IMR-90 (cell line): ENCODE results near the gene PHAX. TPM values are rescaled to one million over a fixed set of nuclear protein-coding genes. Genes with fewer than 3 reads are reported as not detected.
"Not testable (repeated sequence)": the region's sequence is repeated elsewhere in the genome, so short reads cannot be mapped to it uniquely, and the experiment has no call there.

ENCODE experiments used
- ATAC-seq: fragments of 200-7000 bp; cut with Tn5 transposase; 2 replicates; pipeline ENCODE4 v1.9.1; 2020; ENCODE audit warnings: low read depth, mild to moderate bottlenecking, moderate library complexity
- BruUV-seq: library from RNA; stranded (reverse); fragments of 400-500 nt; replicated peaks from 2 replicates; lab custom pipeline; 2021; lab: Mats Ljungman, UMichigan
- CTCF ChIA-PET: fragments of 300-600 bp; formaldehyde crosslinking; extraction: SDS; loops from one replicate; lab custom pipeline; 2021; ENCODE audit warnings: antibody characterized with exemption; lab: Yijun Ruan, JAX
- POLR2A ChIA-PET: fragments of 300-600 bp; sonication (Branson Sonifier 250); formaldehyde crosslinking; loops from one replicate; lab custom pipeline; 2022; ENCODE audit warnings: antibody characterized with exemption; ENCODE audit not compliant: unreplicated experiment; lab: Charles Lee
- DNase-seq: peaks from one replicate; pipeline ENCODE4 v3.0.0; 2013
- H2AFZ ChIP-seq: replicated peaks from 2 replicates; pipeline ENCODE3; 2013; ENCODE audit warnings: low read length, mild to moderate bottlenecking; ENCODE audit not compliant: poor library complexity
- H2AK5ac ChIP-seq: 2 replicates; pipeline ENCODE4 v1.6.1; 2013; ENCODE audit warnings: low read depth, low read length, inconsistent platforms
- H2AK9ac ChIP-seq: replicated peaks from 2 replicates; pipeline ENCODE3; 2013; ENCODE audit warnings: mild to moderate bottlenecking, low read depth, low read length, moderate library complexity; ENCODE audit not compliant: poor library complexity
- H2BK120ac ChIP-seq: 2 replicates; pipeline ENCODE4 v1.6.1; 2013; ENCODE audit warnings: low read depth, low read length, inconsistent platforms
- H2BK15ac ChIP-seq: 3 replicates; pipeline ENCODE4 v1.6.1; 2013; ENCODE audit warnings: low read depth, low read length, inconsistent platforms
- H2BK20ac ChIP-seq: 2 replicates; pipeline ENCODE4 v1.6.1; 2013; ENCODE audit warnings: low read depth, mild to moderate bottlenecking, inconsistent platforms, low read length, moderate library complexity
- H2BK5ac ChIP-seq: 2 replicates; pipeline ENCODE4 v1.6.1; 2013; ENCODE audit warnings: mild to moderate bottlenecking, low read depth, low read length, inconsistent platforms; ENCODE audit not compliant: poor library complexity, severe bottlenecking
- H3K14ac ChIP-seq: replicated peaks from 2 replicates; pipeline ENCODE4 v1.6.1; 2013; ENCODE audit warnings: low read depth, low read length, inconsistent platforms
- H3K18ac ChIP-seq: 2 replicates; pipeline ENCODE4 v1.6.1; 2013; ENCODE audit warnings: low read depth, low read length, control low read depth
- H3K23ac ChIP-seq: 2 replicates; pipeline ENCODE4 v1.6.1; 2013; ENCODE audit warnings: low read depth, low read length, inconsistent platforms
- H3K27ac ChIP-seq: 2 replicates; pipeline ENCODE4 v1.5.1; 2013; ENCODE audit warnings: mild to moderate bottlenecking, control low read depth, low read length; ENCODE audit not compliant: insufficient read depth
- H3K27me3 ChIP-seq: 2 replicates; pipeline ENCODE4 v1.6.1; 2013; ENCODE audit warnings: low read length; ENCODE audit not compliant: control insufficient read depth, insufficient read depth
- H3K36me3 ChIP-seq: 2 replicates; pipeline ENCODE4 v1.6.1; 2013; ENCODE audit warnings: low read length, mixed read lengths; ENCODE audit not compliant: control insufficient read depth, insufficient read depth
- H3K4ac ChIP-seq: 2 replicates; pipeline ENCODE4 v1.6.1; 2013; ENCODE audit warnings: low read depth, low read length, inconsistent platforms
- H3K4me1 ChIP-seq: 2 replicates; pipeline ENCODE4 v1.6.1; 2013; ENCODE audit warnings: low read length, mixed read lengths; ENCODE audit not compliant: control insufficient read depth, insufficient read depth
- H3K4me2 ChIP-seq: 2 replicates; pipeline ENCODE4 v1.6.1; 2013; ENCODE audit warnings: low read depth, mild to moderate bottlenecking, control low read depth, low read length, moderate library complexity
- H3K4me3 ChIP-seq: 2 replicates; pipeline ENCODE4 v1.5.1; 2013; ENCODE audit warnings: low read depth, mild to moderate bottlenecking, control low read depth, low read length, moderate library complexity; ENCODE audit not compliant: insufficient read depth
- H3K56ac ChIP-seq: 2 replicates; pipeline ENCODE4 v1.6.1; 2013; ENCODE audit warnings: low read length, inconsistent platforms; ENCODE audit not compliant: insufficient read depth; ENCODE audit errors: extremely low read depth
- H3K79me1 ChIP-seq, 2 experiments: 2 replicates each; pipeline ENCODE4 v1.6.1; 2013; ENCODE audit warnings: low read length in 2 of 2, inconsistent platforms in 1 of 2, low read depth in 1 of 2
- H3K9ac ChIP-seq: 2 replicates; pipeline ENCODE4 v1.6.1; 2013; ENCODE audit warnings: low read depth, low read length, control low read depth
- H3K9me1 ChIP-seq: 2 replicates; pipeline ENCODE4 v1.6.1; 2013; ENCODE audit warnings: low read length, inconsistent platforms; ENCODE audit not compliant: insufficient read depth
- H3K9me3 ChIP-seq: 2 replicates; pipeline ENCODE4 v1.6.1; 2013; ENCODE audit warnings: low read length; ENCODE audit not compliant: control insufficient read depth, insufficient read depth
- H4K20me1 ChIP-seq: 2 replicates; pipeline ENCODE4 v1.6.1; 2013; ENCODE audit warnings: low read length, inconsistent platforms; ENCODE audit not compliant: insufficient read depth
- H4K5ac ChIP-seq: 2 replicates; pipeline ENCODE4 v1.6.1; 2013; ENCODE audit warnings: mild to moderate bottlenecking, low read depth, low read length, control low read depth
- H4K8ac ChIP-seq, 2 experiments: 2 replicates each; pipeline ENCODE4 v1.6.1; 2013; ENCODE audit warnings: low read depth in 2 of 2, low read length in 2 of 2, control low read depth in 1 of 2, inconsistent platforms in 1 of 2
- H4K91ac ChIP-seq: 2 replicates; pipeline ENCODE4 v1.6.1; 2013; ENCODE audit warnings: low read depth, low read length, inconsistent platforms; ENCODE audit not compliant: insufficient read depth
- WGBS, 2 experiments: methylation state at CpG; one replicate each; pipeline versions ENCODE4 v1.1.5 to v1.1.7; 2013; ENCODE audit warnings: missing lambda C conversion rate in 2 of 2; ENCODE audit not compliant: insufficient read length in 1 of 2; ENCODE audit errors: extremely low coverage in 2 of 2; 5-methylcytosine and 5-hydroxymethylcytosine counted together
- dilution Hi-C: fragments of 300-500 bp; cut with HindIII; formaldehyde crosslinking; loops from one replicate; pipeline ENCODE4 v1.14.3; 2018; ENCODE audit warnings: low sequenced_read_pairs; ENCODE audit not compliant: unreplicated experiment
- in situ Hi-C: fragments of 300-500 bp; cut with MboI; formaldehyde crosslinking; loops from 3 replicates; pipeline ENCODE4 v1.14.3; 2019; ENCODE audit warnings: low sequenced_read_pairs, inconsistent platforms, mixed read lengths
- intact Hi-C: fragments of 100-400 bp; cut with micrococcal nuclease; formaldehyde crosslinking; loops from 2 replicates; pipeline ENCODE4 v1.10.0; 2022
- polyA plus RNA-seq, 3 experiments: library from polyadenylated mRNA; depleted of rRNA; stranded (reverse); fragments of >200 nt; gene quantifications; 2 replicates each; pipeline ENCODE4 v1.2.3, GENCODE V29; 2012; ENCODE audit warnings: low replicate concordance in 1 of 3
- total RNA-seq: library from RNA; depleted of rRNA; stranded (reverse); fragments of >200 nt; gene quantifications from 2 replicates; pipeline ENCODE4 v1.2.3, GENCODE V29; 2012

PHAX gene
- total and polyA plus RNA-seq, 2 of the 4 experiments (the other 2 are of a cell fraction) = 32.5 to 46.4 TPM

- POLR2A ChIA-PET, H3K9me1 ChIP-seq, H3K36me3 ChIP-seq, in situ Hi-C loops, H4K20me1 ChIP-seq, H2AK5ac ChIP-seq, DNase-seq, H3K9me3 ChIP-seq, BruUV-seq, H3K56ac ChIP-seq, dilution Hi-C loops, H3K4me1 ChIP-seq, H3K27me3 ChIP-seq: not testable (repeated sequence)
- peak overlapping the region; percentile 25 for H2BK5ac ChIP-seq
- peak overlapping the region; percentile 86 for H4K91ac ChIP-seq
- 86% methylated on average over 3 of the region's 15 CpGs; no CpG with 5 or more reads in 1 of the 2 experiments for WGBS, 2 experiments
- H3K23ac ChIP-seq = peak overlapping the region; percentile 91
- H3K4me2 ChIP-seq = peak overlapping the region; percentile 73
- H3K14ac ChIP-seq = peak overlapping the region; percentile 96
- 0 out of 2 replicates have a peak overlapping the region, but pooled peaks have one; percentile 3 for H3K4me3 ChIP-seq
- H3K79me1 ChIP-seq = peaks cover 8 to 22% of the 10 kb centered on the region in 2 experiments; a peak in 3 of 4 replicates
- peak overlapping the region; percentile 69; the same call in 2 of the 3 replicates for H2BK15ac ChIP-seq
- ATAC-seq = peak; percentile 30
- H2BK120ac ChIP-seq = peak overlapping the region; percentile 78
- peak overlapping the region; percentile 91 to 99 for H4K8ac ChIP-seq
- peak overlapping the region; percentile 100 for H2AFZ ChIP-seq
- intact Hi-C loops = loop anchor here (2.0 to 5.0 kb wide), 2 partner anchors 177 to 203 kb away; partner anchors contain the start of gene LMNB1
- H3K9ac ChIP-seq = peak overlapping the region; percentile 55; the same call in 1 of the 2 replicates
- peak overlapping the region; percentile 12 for H2AK9ac ChIP-seq
- H3K18ac ChIP-seq = peak overlapping the region; percentile 72; the same call in 1 of the 2 replicates
- peak overlapping the region; percentile 89 for H3K4ac ChIP-seq
- peak overlapping the region; percentile 96 for H4K5ac ChIP-seq
- H2BK20ac ChIP-seq = peak overlapping the region; percentile 76; the same call in 1 of the 2 replicates
- H3K27ac ChIP-seq = peak overlapping the region; percentile 78; the same call in 1 of the 2 replicates
- CTCF ChIA-PET = interaction anchor here (1.0 to 1.6 kb wide), 2 partner anchors 21 to 258 kb away, joined by 4 to 5 read pairs; no protein-coding TSS in a partner anchor
These were observed 646 bp upstream of the PHAX start for GRCh38 chr5:126599971-126600630.
